HEK293 (cell line): Measurements from ENCODE around the gene SDCBP2.

Source experiments
- BCL11A ChIP-seq: fragments of 450-650 bp; formaldehyde crosslinking; IDR thresholded peaks from 2 replicates; pipeline ENCODE4 v1.5.1; 2016; ENCODE audit warnings: low read depth, missing biosample characterization, missing genetic modification characterization
- ELK4 ChIP-seq: IDR thresholded peaks from 2 replicates; pipeline ENCODE4 v1.6.1; 2011; ENCODE audit warnings: mild to moderate bottlenecking, low read depth, low read length, borderline replicate concordance
- KLF1 ChIP-seq: fragments of 450-650 bp; formaldehyde crosslinking; IDR thresholded peaks from 2 replicates; pipeline ENCODE4 v1.5.1; 2016; ENCODE audit warnings: missing biosample characterization, missing genetic modification characterization
- REPIN1 ChIP-seq: fragments of 450-650 bp; formaldehyde crosslinking; IDR thresholded peaks from 2 replicates; pipeline ENCODE4 v1.5.1; 2017; ENCODE audit warnings: missing biosample characterization, missing genetic modification characterization, low read depth
- SCRT1 ChIP-seq: fragments of 450-650 bp; formaldehyde crosslinking; IDR thresholded peaks from 2 replicates; pipeline ENCODE4 v1.5.1; 2016; ENCODE audit warnings: missing biosample characterization, missing genetic modification characterization, borderline replicate concordance
- TRIM28 ChIP-seq: IDR thresholded peaks from 2 replicates; pipeline ENCODE4 v1.6.1; 2011; ENCODE audit warnings: low read length, control low read depth, borderline replicate concordance
- YY1 ChIP-seq: fragments of 450-650 bp; formaldehyde crosslinking; IDR thresholded peaks from 2 replicates; pipeline ENCODE4 v1.5.1; 2018; ENCODE audit warnings: missing biosample characterization, missing genetic modification characterization
- ZBTB21 ChIP-seq: fragments of 450-650 bp; formaldehyde crosslinking; IDR thresholded peaks from 2 replicates; pipeline ENCODE4 v1.5.1; 2017; ENCODE audit warnings: missing biosample characterization, missing genetic modification characterization
- ZBTB48 ChIP-seq: fragments of 450-650 bp; formaldehyde crosslinking; IDR thresholded peaks from 2 replicates; pipeline ENCODE4 v1.5.1; 2016; ENCODE audit warnings: missing biosample characterization, missing genetic modification characterization
- ZEB2 ChIP-seq: fragments of 450-650 bp; formaldehyde crosslinking; IDR thresholded peaks from 2 replicates; pipeline ENCODE4 v1.5.1; 2016; ENCODE audit warnings: missing biosample characterization, missing genetic modification characterization
- ZFHX2 ChIP-seq: fragments of 450-650 bp; formaldehyde crosslinking; conservative IDR thresholded peaks from 2 replicates; pipeline ENCODE4 v1.5.1; 2016; ENCODE audit warnings: missing biosample characterization, missing genetic modification characterization
- ZFP37 ChIP-seq: fragments of 450-650 bp; formaldehyde crosslinking; IDR thresholded peaks from 2 replicates; pipeline ENCODE4 v1.5.1; 2016; ENCODE audit warnings: missing biosample characterization, missing genetic modification characterization
- ZNF140 ChIP-seq: fragments of 450-650 bp; formaldehyde crosslinking; IDR thresholded peaks from 2 replicates; pipeline ENCODE4 v1.5.1; 2016; ENCODE audit warnings: missing biosample characterization, missing genetic modification characterization
- ZNF223 ChIP-seq: fragments of 450-650 bp; formaldehyde crosslinking; IDR thresholded peaks from 2 replicates; pipeline ENCODE4 v1.5.1; 2016; ENCODE audit warnings: missing biosample characterization, missing genetic modification characterization
- ZNF239 ChIP-seq: fragments of 450-650 bp; formaldehyde crosslinking; IDR thresholded peaks from 2 replicates; pipeline ENCODE4 v1.5.1; 2016; ENCODE audit warnings: missing biosample characterization, missing genetic modification characterization
- ZNF292 ChIP-seq: fragments of 450-650 bp; formaldehyde crosslinking; IDR thresholded peaks from 2 replicates; pipeline ENCODE4 v1.5.1; 2016; ENCODE audit warnings: low read depth, missing biosample characterization, missing genetic modification characterization, borderline replicate concordance
- ZNF544 ChIP-seq: fragments of 450-650 bp; formaldehyde crosslinking; IDR thresholded peaks from 2 replicates; pipeline ENCODE4 v1.5.0; 2017; ENCODE audit warnings: missing biosample characterization, missing genetic modification characterization
- ZNF560 ChIP-seq: fragments of 450-650 bp; formaldehyde crosslinking; IDR thresholded peaks from 2 replicates; pipeline ENCODE4 v1.5.1; 2017; ENCODE audit warnings: missing biosample characterization, missing genetic modification characterization, borderline replicate concordance
- ZNF623 ChIP-seq: fragments of 450-650 bp; formaldehyde crosslinking; IDR thresholded peaks from 2 replicates; pipeline ENCODE4 v1.5.1; 2016; ENCODE audit warnings: missing biosample characterization, missing genetic modification characterization
- ZNF624 ChIP-seq: fragments of 450-650 bp; formaldehyde crosslinking; IDR thresholded peaks from 2 replicates; pipeline ENCODE4 v1.5.1; 2017; ENCODE audit warnings: missing biosample characterization, missing genetic modification characterization
- ZNF776 ChIP-seq: fragments of 450-650 bp; formaldehyde crosslinking; IDR thresholded peaks from 2 replicates; pipeline ENCODE4 v1.5.0; 2017; ENCODE audit warnings: missing biosample characterization, missing genetic modification characterization, borderline replicate concordance
- ZNF777 ChIP-seq: fragments of 450-650 bp; formaldehyde crosslinking; IDR thresholded peaks from 2 replicates; pipeline ENCODE4 v1.5.1; 2017; ENCODE audit warnings: missing biosample characterization, missing genetic modification characterization, borderline replicate concordance
- ZNF843 ChIP-seq: fragments of 450-650 bp; formaldehyde crosslinking; IDR thresholded peaks from 2 replicates; pipeline ENCODE4 v1.5.1; 2016; ENCODE audit warnings: missing biosample characterization, missing genetic modification characterization
- ZXDB ChIP-seq: fragments of 450-650 bp; formaldehyde crosslinking; IDR thresholded peaks from 2 replicates; pipeline ENCODE4 v1.5.1; 2016; ENCODE audit warnings: missing biosample characterization, missing genetic modification characterization
- TF ChIP-seq, protein P1 (sequence below): fragments of 450-650 bp; formaldehyde crosslinking; IDR thresholded peaks from 2 replicates; pipeline ENCODE4; 2016; ENCODE audit warnings: missing biosample characterization, missing genetic modification characterization
- TF ChIP-seq, protein P2 (sequence below): fragments of 450-650 bp; formaldehyde crosslinking; IDR thresholded peaks from 2 replicates; pipeline ENCODE4 v1.5.1; 2016; ENCODE audit warnings: missing biosample characterization, missing genetic modification characterization
- TF ChIP-seq, protein P3 (sequence below): fragments of 450-650 bp; formaldehyde crosslinking; IDR thresholded peaks from 2 replicates; pipeline ENCODE4 v1.5.1; 2016; ENCODE audit warnings: missing biosample characterization, missing genetic modification characterization
- TF ChIP-seq, protein P4 (sequence below): fragments of 450-650 bp; formaldehyde crosslinking; conservative IDR thresholded peaks from 2 replicates; pipeline ENCODE4 v1.5.1; 2016; ENCODE audit warnings: low read depth, missing biosample characterization, missing genetic modification characterization
- TF ChIP-seq, protein P5 (sequence below): fragments of 450-650 bp; formaldehyde crosslinking; IDR thresholded peaks from 2 replicates; pipeline ENCODE4 v1.5.1; 2017; ENCODE audit warnings: missing biosample characterization, missing genetic modification characterization

SDCBP2 gene

DNA sequence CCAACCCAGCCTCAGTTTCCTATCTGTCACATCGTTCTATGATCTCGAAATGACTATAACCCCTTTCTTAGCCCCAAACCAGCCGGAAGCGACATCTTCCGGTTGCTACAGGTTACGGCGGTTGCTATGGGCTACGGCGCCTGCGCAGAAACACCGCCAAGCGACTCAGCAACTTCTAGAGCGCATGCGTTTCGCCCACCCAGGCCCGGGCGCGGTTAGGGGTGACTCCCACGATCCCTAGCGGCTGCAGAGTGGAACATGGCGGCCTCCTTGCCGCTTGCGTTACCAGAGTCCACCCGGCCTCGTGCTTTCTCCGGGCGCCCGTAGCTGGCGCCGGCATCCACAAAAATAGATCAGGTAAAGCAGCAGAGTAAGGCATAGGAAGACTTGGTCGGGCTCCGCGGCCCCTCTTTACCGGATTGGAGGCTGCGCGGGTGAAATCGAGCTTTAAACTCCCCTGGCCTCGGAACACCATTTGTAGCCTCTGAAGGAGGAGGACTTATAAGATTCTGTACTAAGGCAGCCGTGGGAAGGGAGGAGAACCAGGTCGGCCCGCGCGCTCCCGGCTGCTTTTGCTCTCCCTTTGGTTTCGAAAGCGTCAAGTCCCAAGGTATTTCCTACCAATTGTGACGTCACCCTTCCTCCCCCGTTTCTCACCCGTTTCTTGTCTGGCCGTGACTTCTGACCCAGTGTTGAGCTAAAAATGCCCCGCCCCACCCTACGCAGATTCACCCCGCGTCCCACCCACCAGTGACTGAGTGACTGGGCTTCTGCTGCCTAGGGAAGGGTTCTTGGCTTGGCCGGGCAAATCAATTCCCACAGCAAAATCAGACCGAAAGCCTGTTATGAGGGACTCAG is 3.5 kb downstream of the SDCBP2 start (continued):
- TF ChIP-seq, protein P1, sequence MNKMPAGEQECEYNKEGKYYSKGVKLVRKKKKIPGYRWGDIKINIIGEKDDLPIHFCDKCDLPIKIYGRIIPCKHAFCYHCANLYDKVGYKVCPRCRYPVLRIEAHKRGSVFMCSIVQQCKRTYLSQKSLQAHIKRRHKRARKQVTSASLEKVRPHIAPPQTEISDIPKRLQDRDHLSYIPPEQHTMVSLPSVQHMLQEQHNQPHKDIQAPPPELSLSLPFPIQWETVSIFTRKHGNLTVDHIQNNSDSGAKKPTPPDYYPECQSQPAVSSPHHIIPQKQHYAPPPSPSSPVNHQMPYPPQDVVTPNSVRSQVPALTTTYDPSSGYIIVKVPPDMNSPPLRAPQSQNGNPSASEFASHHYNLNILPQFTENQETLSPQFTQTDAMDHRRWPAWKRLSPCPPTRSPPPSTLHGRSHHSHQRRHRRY (tag by site-specific recombination), result no peak
- TF ChIP-seq ZNF292 (tag by site-specific recombination) (no peak), BCL11A (no peak), ZBTB48 (tag by site-specific recombination) (peak; percentile 94), ZXDB (peak; percentile 59; the same call in 1 of the 2 replicates), TRIM28 (no peak), ZBTB21 (peak; percentile 89), KLF1 (tag by site-specific recombination) (no peak), ZNF624 (tag by site-specific recombination) (no peak), ZNF777 (tag by site-specific recombination) (no peak), ZNF140 (tag by site-specific recombination) (no peak), ZNF544 (tag by site-specific recombination) (no peak), YY1 (tag by site-specific recombination) (peak; percentile 93), REPIN1 (tag by site-specific recombination) (no peak), ZNF560 (tag by site-specific recombination) (no peak), ZNF223 (tag by site-specific recombination) (no peak), ZNF623 (no peak), ZFHX2 (tag by site-specific recombination) (peak; percentile 79), ELK4 (no peak), ZNF776 (tag by site-specific recombination) (no peak), ZFP37 (tag by site-specific recombination) (peak; percentile 21; the same call in 1 of the 2 replicates), SCRT1 (tag by site-specific recombination) (peak; percentile 76; the same call in 1 of the 2 replicates), ZNF843 (tag by site-specific recombination) (no peak), ZEB2 (no peak), ZNF239 (tag by site-specific recombination) (no peak)
- TF ChIP-seq, protein P2, sequence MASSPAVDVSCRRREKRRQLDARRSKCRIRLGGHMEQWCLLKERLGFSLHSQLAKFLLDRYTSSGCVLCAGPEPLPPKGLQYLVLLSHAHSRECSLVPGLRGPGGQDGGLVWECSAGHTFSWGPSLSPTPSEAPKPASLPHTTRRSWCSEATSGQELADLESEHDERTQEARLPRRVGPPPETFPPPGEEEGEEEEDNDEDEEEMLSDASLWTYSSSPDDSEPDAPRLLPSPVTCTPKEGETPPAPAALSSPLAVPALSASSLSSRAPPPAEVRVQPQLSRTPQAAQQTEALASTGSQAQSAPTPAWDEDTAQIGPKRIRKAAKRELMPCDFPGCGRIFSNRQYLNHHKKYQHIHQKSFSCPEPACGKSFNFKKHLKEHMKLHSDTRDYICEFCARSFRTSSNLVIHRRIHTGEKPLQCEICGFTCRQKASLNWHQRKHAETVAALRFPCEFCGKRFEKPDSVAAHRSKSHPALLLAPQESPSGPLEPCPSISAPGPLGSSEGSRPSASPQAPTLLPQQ, result peak; percentile 56; the same call in 1 of the 2 replicates
- TF ChIP-seq, protein P3, sequence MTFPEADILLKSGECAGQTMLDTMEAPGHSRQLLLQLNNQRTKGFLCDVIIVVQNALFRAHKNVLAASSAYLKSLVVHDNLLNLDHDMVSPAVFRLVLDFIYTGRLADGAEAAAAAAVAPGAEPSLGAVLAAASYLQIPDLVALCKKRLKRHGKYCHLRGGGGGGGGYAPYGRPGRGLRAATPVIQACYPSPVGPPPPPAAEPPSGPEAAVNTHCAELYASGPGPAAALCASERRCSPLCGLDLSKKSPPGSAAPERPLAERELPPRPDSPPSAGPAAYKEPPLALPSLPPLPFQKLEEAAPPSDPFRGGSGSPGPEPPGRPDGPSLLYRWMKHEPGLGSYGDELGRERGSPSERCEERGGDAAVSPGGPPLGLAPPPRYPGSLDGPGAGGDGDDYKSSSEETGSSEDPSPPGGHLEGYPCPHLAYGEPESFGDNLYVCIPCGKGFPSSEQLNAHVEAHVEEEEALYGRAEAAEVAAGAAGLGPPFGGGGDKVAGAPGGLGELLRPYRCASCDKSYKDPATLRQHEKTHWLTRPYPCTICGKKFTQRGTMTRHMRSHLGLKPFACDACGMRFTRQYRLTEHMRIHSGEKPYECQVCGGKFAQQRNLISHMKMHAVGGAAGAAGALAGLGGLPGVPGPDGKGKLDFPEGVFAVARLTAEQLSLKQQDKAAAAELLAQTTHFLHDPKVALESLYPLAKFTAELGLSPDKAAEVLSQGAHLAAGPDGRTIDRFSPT, result no peak
- TF ChIP-seq, protein P4, sequence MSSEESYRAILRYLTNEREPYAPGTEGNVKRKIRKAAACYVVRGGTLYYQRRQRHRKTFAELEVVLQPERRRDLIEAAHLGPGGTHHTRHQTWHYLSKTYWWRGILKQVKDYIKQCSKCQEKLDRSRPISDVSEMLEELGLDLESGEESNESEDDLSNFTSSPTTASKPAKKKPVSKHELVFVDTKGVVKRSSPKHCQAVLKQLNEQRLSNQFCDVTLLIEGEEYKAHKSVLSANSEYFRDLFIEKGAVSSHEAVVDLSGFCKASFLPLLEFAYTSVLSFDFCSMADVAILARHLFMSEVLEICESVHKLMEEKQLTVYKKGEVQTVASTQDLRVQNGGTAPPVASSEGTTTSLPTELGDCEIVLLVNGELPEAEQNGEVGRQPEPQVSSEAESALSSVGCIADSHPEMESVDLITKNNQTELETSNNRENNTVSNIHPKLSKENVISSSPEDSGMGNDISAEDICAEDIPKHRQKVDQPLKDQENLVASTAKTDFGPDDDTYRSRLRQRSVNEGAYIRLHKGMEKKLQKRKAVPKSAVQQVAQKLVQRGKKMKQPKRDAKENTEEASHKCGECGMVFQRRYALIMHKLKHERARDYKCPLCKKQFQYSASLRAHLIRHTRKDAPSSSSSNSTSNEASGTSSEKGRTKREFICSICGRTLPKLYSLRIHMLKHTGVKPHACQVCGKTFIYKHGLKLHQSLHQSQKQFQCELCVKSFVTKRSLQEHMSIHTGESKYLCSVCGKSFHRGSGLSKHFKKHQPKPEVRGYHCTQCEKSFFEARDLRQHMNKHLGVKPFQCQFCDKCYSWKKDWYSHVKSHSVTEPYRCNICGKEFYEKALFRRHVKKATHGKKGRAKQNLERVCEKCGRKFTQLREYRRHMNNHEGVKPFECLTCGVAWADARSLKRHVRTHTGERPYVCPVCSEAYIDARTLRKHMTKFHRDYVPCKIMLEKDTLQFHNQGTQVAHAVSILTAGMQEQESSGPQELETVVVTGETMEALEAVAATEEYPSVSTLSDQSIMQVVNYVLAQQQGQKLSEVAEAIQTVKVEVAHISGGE (tag by site-specific recombination), result 0 out of 2 replicates have a peak, but pooled peaks have one; percentile 32
- TF ChIP-seq, protein P5, sequence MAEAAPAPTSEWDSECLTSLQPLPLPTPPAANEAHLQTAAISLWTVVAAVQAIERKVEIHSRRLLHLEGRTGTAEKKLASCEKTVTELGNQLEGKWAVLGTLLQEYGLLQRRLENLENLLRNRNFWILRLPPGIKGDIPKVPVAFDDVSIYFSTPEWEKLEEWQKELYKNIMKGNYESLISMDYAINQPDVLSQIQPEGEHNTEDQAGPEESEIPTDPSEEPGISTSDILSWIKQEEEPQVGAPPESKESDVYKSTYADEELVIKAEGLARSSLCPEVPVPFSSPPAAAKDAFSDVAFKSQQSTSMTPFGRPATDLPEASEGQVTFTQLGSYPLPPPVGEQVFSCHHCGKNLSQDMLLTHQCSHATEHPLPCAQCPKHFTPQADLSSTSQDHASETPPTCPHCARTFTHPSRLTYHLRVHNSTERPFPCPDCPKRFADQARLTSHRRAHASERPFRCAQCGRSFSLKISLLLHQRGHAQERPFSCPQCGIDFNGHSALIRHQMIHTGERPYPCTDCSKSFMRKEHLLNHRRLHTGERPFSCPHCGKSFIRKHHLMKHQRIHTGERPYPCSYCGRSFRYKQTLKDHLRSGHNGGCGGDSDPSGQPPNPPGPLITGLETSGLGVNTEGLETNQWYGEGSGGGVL (tag by site-specific recombination), result peak; percentile 58
